Mesendoderm (in vitro differentiated cells): ENCODE results near the gene SEC11A.

Source experiments
- DNase-seq: peaks from one replicate; pipeline ENCODE4 v3.0.0; 2013
- H2AK5ac ChIP-seq: 2 replicates; pipeline ENCODE4 v1.6.1; 2013; ENCODE audit warnings: low read length, inconsistent platforms
- H2BK120ac ChIP-seq: 2 replicates; pipeline ENCODE4 v1.6.1; 2013; ENCODE audit warnings: low read depth, mild to moderate bottlenecking, low read length, moderate library complexity, mixed read lengths
- H2BK15ac ChIP-seq: replicated peaks from 2 replicates; pipeline ENCODE4 v1.6.1; 2013; ENCODE audit warnings: low read depth, mild to moderate bottlenecking, moderate library complexity
- H2BK5ac ChIP-seq: 2 replicates; pipeline ENCODE4 v1.6.1; 2013; ENCODE audit warnings: low read length, inconsistent platforms
- H3K18ac ChIP-seq: 2 replicates; pipeline ENCODE4 v1.6.1; 2013; ENCODE audit warnings: mild to moderate bottlenecking, low read length, mixed read lengths
- H3K23ac ChIP-seq: one replicate; pipeline ENCODE4 v1.6.1; 2013; ENCODE audit warnings: low read length
- H3K27ac ChIP-seq: 2 replicates; pipeline ENCODE4 v1.5.1; 2013; ENCODE audit warnings: low read depth, mild to moderate bottlenecking, inconsistent platforms, low read length, moderate library complexity
- H3K27me3 ChIP-seq: 2 replicates; pipeline ENCODE4 v1.6.1; 2013; ENCODE audit warnings: low read length, control low read depth, mild to moderate bottlenecking, inconsistent platforms; ENCODE audit not compliant: insufficient read depth, poor library complexity
- H3K36me3 ChIP-seq: 2 replicates; pipeline ENCODE4 v1.6.1; 2013; ENCODE audit warnings: low read length, inconsistent platforms; ENCODE audit not compliant: control insufficient read depth, insufficient read depth
- H3K4ac ChIP-seq: one replicate; pipeline ENCODE4 v1.6.1; 2013; ENCODE audit warnings: low read depth, mild to moderate bottlenecking, low read length, moderate library complexity
- H3K4me1 ChIP-seq: 2 replicates; pipeline ENCODE4 v1.6.1; 2013; ENCODE audit warnings: low read depth, low read length, inconsistent platforms; ENCODE audit not compliant: control insufficient read depth
- H3K4me2 ChIP-seq: 2 replicates; pipeline ENCODE4 v1.6.1; 2013; ENCODE audit warnings: low read length
- H3K4me3 ChIP-seq: 2 replicates; pipeline ENCODE4 v1.5.1; 2013; ENCODE audit warnings: mild to moderate bottlenecking, low read length
- H3K56ac ChIP-seq: one replicate; pipeline ENCODE4 v1.6.1; 2013; ENCODE audit warnings: low read length
- H3K79me1 ChIP-seq: 2 replicates; pipeline ENCODE4 v1.6.1; 2013; ENCODE audit warnings: low read length, inconsistent platforms
- H3K79me2 ChIP-seq: 2 replicates; pipeline ENCODE4 v1.6.1; 2013; ENCODE audit warnings: mild to moderate bottlenecking, low read length; ENCODE audit not compliant: control insufficient read depth, insufficient read depth
- H3K9ac ChIP-seq: 2 replicates; pipeline ENCODE4 v1.6.1; 2013; ENCODE audit warnings: low read length, inconsistent platforms
- H4K5ac ChIP-seq: one replicate; pipeline ENCODE4 v1.6.1; 2013; ENCODE audit warnings: low read length
- H4K8ac ChIP-seq: one replicate; pipeline ENCODE4 v1.6.1; 2013; ENCODE audit warnings: low read depth, mild to moderate bottlenecking, control low read depth, low read length, moderate library complexity
- WGBS: extraction: QIAGEN DNeasy Blood & Tissue Kit; methylation state at CpG from one replicate; pipeline ENCODE4 v1.1.7; 2013; ENCODE audit warnings: low lambda C conversion rate, missing lambda C conversion rate; ENCODE audit not compliant: insufficient coverage; ENCODE audit errors: extremely low coverage; 5-methylcytosine and 5-hydroxymethylcytosine counted together

Gene SEC11A

GRCh38 chr15:84702961-84703482 is 12.9 kb downstream of the SEC11A start:
- Histone ChIP-seq H3K23ac (no peak overlapping the region), H4K5ac (no peak overlapping the region), H3K79me2 (peaks cover 59% of the 10 kb centered on the region), H3K56ac (no peak overlapping the region), H4K8ac (no peak overlapping the region), H3K9ac (no peak overlapping the region), H2BK15ac (no peak overlapping the region), H2BK120ac (no peak overlapping the region), H3K79me1 (peaks cover 19% of the 10 kb centered on the region), H3K4me3 (no peak overlapping the region), H2BK5ac (no peak overlapping the region), H2AK5ac (no peak overlapping the region), H3K36me3 (no peaks in the 10 kb centered on the region), H3K4me1 (no peaks in the 10 kb centered on the region), H3K27ac (no peak overlapping the region), H3K4ac (no peak overlapping the region), H3K27me3 (no peaks in the 10 kb centered on the region), H3K18ac (no peak overlapping the region), H3K4me2 (no peak overlapping the region)
- WGBS = no CpG with 5 or more reads among the region's 4 CpGs
- no peak for DNase-seq

DNA sequence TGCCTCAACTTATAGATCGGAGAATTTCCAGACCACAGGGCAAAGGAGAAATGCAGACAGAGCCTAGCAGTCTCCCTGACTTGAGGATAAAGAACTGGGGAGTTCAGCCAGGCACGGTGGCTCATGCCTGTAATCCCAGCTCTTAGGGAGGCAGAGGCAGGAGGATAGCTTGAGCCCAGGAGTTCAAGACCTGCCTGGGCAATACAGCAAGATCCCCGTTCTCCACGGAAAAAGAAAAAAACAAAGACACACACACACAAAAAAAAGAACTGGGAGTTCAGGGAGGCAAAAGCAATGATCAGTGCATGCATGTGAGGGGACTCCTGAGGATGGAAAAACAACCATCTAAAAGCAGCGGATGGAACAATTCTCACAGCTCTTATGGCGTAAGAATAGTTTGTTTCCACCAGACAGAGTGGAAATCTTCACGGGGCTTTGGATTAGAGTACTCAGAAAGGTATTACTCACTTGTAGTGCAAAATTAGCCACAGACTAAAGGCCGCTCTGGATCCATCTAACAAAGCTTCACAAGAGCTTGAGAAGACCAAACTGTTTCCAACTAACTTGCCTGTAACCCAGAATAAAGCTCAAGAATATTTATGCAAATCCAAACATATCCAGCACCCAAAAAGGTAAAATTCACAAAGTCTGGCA is 16.3 kb downstream of the SEC11A start:
- Histone ChIP-seq H3K9ac (no peak overlapping the region), H3K4me3 (no peak overlapping the region), H3K4me2 (no peak overlapping the region), H3K27ac (no peak overlapping the region), H2BK5ac (no peak overlapping the region), H3K36me3 (no peaks in the 10 kb centered on the region), H3K27me3 (no peaks in the 10 kb centered on the region), H3K56ac (no peak overlapping the region), H2BK15ac (no peak overlapping the region), H4K8ac (no peak overlapping the region), H2BK120ac (no peak overlapping the region), H3K18ac (no peak overlapping the region), H2AK5ac (no peak overlapping the region), H3K4ac (no peak overlapping the region), H3K4me1 (no peaks in the 10 kb centered on the region), H3K79me1 (peaks cover 18% of the 10 kb centered on the region), H4K5ac (no peak overlapping the region), H3K79me2 (peaks cover 53% of the 10 kb centered on the region), H3K23ac (no peak overlapping the region)
- WGBS = no CpG with 5 or more reads among the region's 8 CpGs
- DNase-seq = no peak

DNA sequence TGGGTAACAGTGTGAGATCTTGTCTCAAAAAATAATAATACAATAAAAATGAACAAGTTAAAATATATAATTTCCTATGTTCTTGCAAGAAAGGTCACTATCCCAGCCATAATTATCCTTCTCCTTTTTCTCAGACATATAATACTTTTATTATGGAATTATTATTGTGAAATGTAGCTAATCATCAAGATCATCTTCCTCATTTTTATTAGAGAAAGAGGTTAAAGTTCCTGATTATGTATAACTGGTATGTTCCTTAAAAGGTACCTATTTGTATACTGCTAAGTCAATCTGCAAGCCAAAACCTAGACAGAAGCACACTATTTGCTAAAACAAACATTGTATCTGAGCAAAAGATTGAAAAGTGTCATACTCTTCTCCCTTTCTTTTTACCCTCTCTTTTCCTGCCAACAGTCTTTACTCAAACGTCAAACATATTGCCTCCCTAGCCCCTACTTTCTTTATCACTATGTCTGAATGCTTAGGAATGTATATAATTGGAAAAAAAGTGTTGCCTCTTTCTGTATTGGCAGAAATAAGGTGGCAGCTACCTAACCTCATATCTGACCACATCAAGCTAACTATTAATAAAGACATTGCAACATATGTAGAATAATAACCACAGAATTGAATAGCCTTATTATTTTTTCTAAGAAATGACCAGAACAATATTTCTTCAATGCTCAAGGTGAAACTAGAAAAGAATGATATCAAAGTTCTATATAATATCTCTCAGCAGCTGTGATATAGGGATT is 18.5 kb downstream of the SEC11A start:
- H2BK15ac ChIP-seq = no peak overlapping the region
- no peak for DNase-seq
- no peak overlapping the region for H3K23ac ChIP-seq
- no peak overlapping the region for H3K4me3 ChIP-seq
- no peak overlapping the region for H3K27ac ChIP-seq
- H3K79me2 ChIP-seq = peaks cover 41% of the 10 kb centered on the region
- H3K4me1 ChIP-seq = no peaks in the 10 kb centered on the region
- no peaks in the 10 kb centered on the region for H3K27me3 ChIP-seq
- no peak overlapping the region for H2BK120ac ChIP-seq
- H3K36me3 ChIP-seq = no peaks in the 10 kb centered on the region
- no peak overlapping the region for H2BK5ac ChIP-seq
- H3K18ac ChIP-seq = no peak overlapping the region
- no peak overlapping the region for H3K9ac ChIP-seq
- no CpG with 5 or more reads among the region's 1 CpG for WGBS
- H3K56ac ChIP-seq = no peak overlapping the region
- no peak overlapping the region for H4K8ac ChIP-seq
- H3K4me2 ChIP-seq = no peak overlapping the region
- H2AK5ac ChIP-seq = no peak overlapping the region
- peaks cover 6% of the 10 kb centered on the region for H3K79me1 ChIP-seq
- no peak overlapping the region for H3K4ac ChIP-seq
- no peak overlapping the region for H4K5ac ChIP-seq

DNA sequence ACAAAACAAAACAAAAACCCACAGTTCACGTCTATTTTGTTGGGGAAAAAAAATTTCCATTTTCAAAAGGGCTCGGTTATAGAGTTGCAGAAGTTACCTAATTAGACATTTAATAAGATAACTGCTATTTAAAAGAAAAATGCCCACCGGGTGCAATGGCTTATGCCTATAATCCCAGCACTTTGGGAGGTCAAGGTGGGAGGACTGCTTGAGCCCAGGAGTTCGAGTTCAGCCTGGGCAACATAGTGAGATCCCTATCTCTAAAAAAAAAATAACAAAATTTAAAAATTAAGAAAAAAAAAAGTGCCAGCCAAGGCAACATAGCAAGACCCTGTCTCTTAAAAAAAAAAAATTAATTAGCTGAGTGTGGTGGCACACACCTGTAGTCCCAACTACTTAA is 19.2 kb downstream of the SEC11A start:
- Histone ChIP-seq H3K27ac (no peak overlapping the region), H3K4me1 (no peaks in the 10 kb centered on the region), H2BK5ac (no peak overlapping the region), H4K8ac (no peak overlapping the region), H2BK120ac (no peak overlapping the region), H3K79me2 (peaks cover 41% of the 10 kb centered on the region), H3K36me3 (no peaks in the 10 kb centered on the region), H2BK15ac (no peak overlapping the region), H3K56ac (no peak overlapping the region), H3K23ac (no peak overlapping the region), H3K4me2 (no peak overlapping the region), H3K18ac (no peak overlapping the region), H2AK5ac (no peak overlapping the region), H3K79me1 (peaks cover 6% of the 10 kb centered on the region), H3K4ac (no peak overlapping the region), H3K4me3 (no peak overlapping the region), H3K27me3 (no peaks in the 10 kb centered on the region), H3K9ac (no peak overlapping the region), H4K5ac (no peak overlapping the region)
- no peak for DNase-seq
- WGBS = no CpG with 5 or more reads among the region's 4 CpGs

DNA sequence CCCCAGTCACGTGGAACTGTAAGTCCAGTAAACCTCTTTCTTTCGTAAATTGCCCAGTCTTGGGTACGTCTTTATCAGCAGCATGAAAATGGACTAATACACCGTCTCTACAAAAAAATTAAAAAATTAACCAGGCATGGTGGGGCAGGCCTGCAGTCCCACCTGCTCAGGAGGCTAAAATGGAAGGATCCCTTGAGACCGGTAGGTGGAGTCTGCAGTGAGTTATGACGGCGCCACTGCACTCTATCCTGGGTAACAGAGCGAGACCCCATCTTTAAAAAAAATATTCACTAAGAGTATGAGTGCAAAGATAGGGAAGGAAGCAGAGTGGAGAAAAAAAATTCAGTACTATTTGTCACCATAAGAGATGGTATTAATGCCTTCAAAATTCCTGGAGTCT is 25.6 kb downstream of the SEC11A start:
- Histone ChIP-seq H4K5ac (no peak overlapping the region), H3K23ac (no peak overlapping the region), H3K79me1 (peaks cover 3% of the 10 kb centered on the region), H3K4me1 (no peaks in the 10 kb centered on the region), H3K18ac (no peak overlapping the region), H4K8ac (no peak overlapping the region), H3K27me3 (no peaks in the 10 kb centered on the region), H2BK5ac (no peak overlapping the region), H2BK120ac (no peak overlapping the region), H2AK5ac (no peak overlapping the region), H3K4ac (no peak overlapping the region), H3K36me3 (no peaks in the 10 kb centered on the region), H2BK15ac (no peak overlapping the region), H3K79me2 (peaks cover 14% of the 10 kb centered on the region), H3K4me3 (no peak overlapping the region), H3K56ac (no peak overlapping the region), H3K27ac (no peak overlapping the region), H3K4me2 (no peak overlapping the region), H3K9ac (no peak overlapping the region)
- no peak for DNase-seq
- WGBS = no CpG with 5 or more reads among the region's 8 CpGs
